ENCODE measurements around the gene MAPKAPK2. TPM values are rescaled to one million over a fixed set of nuclear protein-coding genes. Genes with fewer than 3 reads are reported as not detected.

The MAPKAPK2 gene
- total RNA-seq, 1 donor from 2014 or later: 24.7 TPM

- TF ChIP-seq CTCF (IDR thresholded peaks at IDR 0.05) (no peak), EZH2phosphoT487 (IDR thresholded peaks at IDR 0.05) (no peak), EZH2 (IDR thresholded peaks at IDR 0.05) (no peak)
These were observed 3.3 kb upstream of the MAPKAPK2 start for GRCh38 chr1:206681359-206681758.

GRCh38 chr1:206682111-206682510 is 2.6 kb upstream of the MAPKAPK2 start:
- peaks cover 14% of the 10 kb centered on the region for H3K4me1 ChIP-seq
- H3K27me3 Mint-ChIP-seq (ENCODE audit: insufficient read depth, low read depth): peaks cover 19% of the 10 kb centered on the region
- no peak overlapping the region for H3K27ac ChIP-seq
- no peak overlapping the region for H3K4me3 ChIP-seq
- no peaks in the 10 kb centered on the region for H3K36me3 Mint-ChIP-seq
- H3K79me2 ChIP-seq (ENCODE audit: low read depth): peaks cover 16% of the 10 kb centered on the region
- H3F3A ChIP-seq (ENCODE audit: low read depth): peaks cover 8% of the 10 kb centered on the region
- no peaks in the 10 kb centered on the region for H3K36me3 ChIP-seq
- peaks cover 24% of the 10 kb centered on the region for H3K4me1 Mint-ChIP-seq
- no peaks in the 10 kb centered on the region for H3K9me3 ChIP-seq (ENCODE audit: low read depth)
- no peaks in the 10 kb centered on the region for H3K9me3 Mint-ChIP-seq
- TF ChIP-seq CTCF (IDR thresholded peaks at IDR 0.05): no peak
- no peak for TF ChIP-seq EZH2phosphoT487 (IDR thresholded peaks at IDR 0.05)
- no peak for TF ChIP-seq EZH2 (IDR thresholded peaks at IDR 0.05)
- H3K4me2 ChIP-seq: no peak overlapping the region
- peaks cover 63% of the 10 kb centered on the region for H3K27me3 ChIP-seq
- DNase-seq (ENCODE audit: low spot score): no peak
- H3K4me3 Mint-ChIP-seq: no peak overlapping the region
- H2AFZ ChIP-seq (replicated peaks): no peak overlapping the region
- H3K27ac Mint-ChIP-seq: no peak overlapping the region
- H4K20me1 ChIP-seq (ENCODE audit: low read depth): peaks cover 15% of the 10 kb centered on the region
- no peak overlapping the region for H3K9ac ChIP-seq

More at GRCh38 chr1:206681359-206681758, 3.3 kb upstream of the MAPKAPK2 start:
- Histone ChIP-seq H3K36me3 (no peaks in the 10 kb centered on the region), H3K9ac (no peak overlapping the region), H2AFZ (replicated peaks) (no peak overlapping the region), H4K20me1 (ENCODE audit: low read depth) (peaks cover 8% of the 10 kb centered on the region), H3K27ac (no peak overlapping the region), H3K79me2 (ENCODE audit: low read depth) (peaks cover 9% of the 10 kb centered on the region), H3K4me2 (no peak overlapping the region), H3F3A (ENCODE audit: low read depth) (peaks cover 5% of the 10 kb centered on the region), H3K4me3 (no peak overlapping the region), H3K27me3 (peaks cover 56% of the 10 kb centered on the region), H3K9me3 (ENCODE audit: low read depth) (no peaks in the 10 kb centered on the region), H3K4me1 (peaks cover 8% of the 10 kb centered on the region)
- Mint-ChIP-seq H3K27me3 (ENCODE audit: insufficient read depth, low read depth) (peaks cover 19% of the 10 kb centered on the region), H3K27ac (no peak overlapping the region), H3K4me3 (no peak overlapping the region), H3K4me1 (peaks cover 16% of the 10 kb centered on the region), H3K9me3 (no peaks in the 10 kb centered on the region), H3K36me3 (no peaks in the 10 kb centered on the region)
- no peak for DNase-seq (ENCODE audit: low spot score)

- H3K27ac ChIP-seq: no peak overlapping the region
- no peak overlapping the region for H3K4me2 ChIP-seq
- no peak overlapping the region for H3K4me3 ChIP-seq
- Mint-ChIP-seq H3K4me3 (no peak overlapping the region), H3K36me3 (no peaks in the 10 kb centered on the region), H3K4me1 (peaks cover 36% of the 10 kb centered on the region), H3K27ac (no peak overlapping the region), H3K9me3 (no peaks in the 10 kb centered on the region), H3K27me3 (ENCODE audit: insufficient read depth, low read depth) (peaks cover 23% of the 10 kb centered on the region)
- peaks cover 19% of the 10 kb centered on the region for H3F3A ChIP-seq (ENCODE audit: low read depth)
- H3K4me1 ChIP-seq: peaks cover 26% of the 10 kb centered on the region
- H3K9me3 ChIP-seq (ENCODE audit: low read depth): no peaks in the 10 kb centered on the region
- peaks cover 27% of the 10 kb centered on the region for H4K20me1 ChIP-seq (ENCODE audit: low read depth)
- H3K27me3 ChIP-seq: peaks cover 67% of the 10 kb centered on the region
- peaks cover 28% of the 10 kb centered on the region for H3K79me2 ChIP-seq (ENCODE audit: low read depth)
- H3K36me3 ChIP-seq: no peaks in the 10 kb centered on the region
- TF ChIP-seq EZH2phosphoT487 (IDR thresholded peaks at IDR 0.05) (no peak), CTCF (IDR thresholded peaks at IDR 0.05) (no peak), EZH2 (IDR thresholded peaks at IDR 0.05) (no peak)
- no peak for DNase-seq (ENCODE audit: low spot score)
- no peak overlapping the region for H2AFZ ChIP-seq (replicated peaks)
- no peak overlapping the region for H3K9ac ChIP-seq
These were observed 1.4 kb upstream of the MAPKAPK2 start for GRCh38 chr1:206683313-206683712.
